Measurements from ENCODE around the gene DLGAP4.
"Not testable (repeated sequence)": the region's sequence is repeated elsewhere in the genome, so short reads cannot be mapped to it uniquely, and the experiment has no call there.

The DLGAP4 gene

GRCh38 chr20:36461600-36462439 is 155.7 kb downstream of the DLGAP4 start:
- Histone ChIP-seq H3K4me3 (peak overlapping the region; percentile 68 to 90 (median 80)), H3K27ac (peak overlapping the region; percentile 81 to 97 (median 92))

- Histone ChIP-seq H3K27ac (peak overlapping the region; percentile 81 to 97 (median 92)), H3K4me3 (peak overlapping the region; percentile 68 to 90 (median 80))
Measured at GRCh38 chr20:36462440-36463211, 156.5 kb downstream of the DLGAP4 start.

GRCh38 chr20:36463212-36464061 is 157.3 kb downstream of the DLGAP4 start:
- peak overlapping the region; percentile 68 to 90 (median 80) for H3K4me3 ChIP-seq
- peak overlapping the region in 20 of 21 experiments; percentile 4 to 97 (median 92) for H3K27ac ChIP-seq

DNA sequence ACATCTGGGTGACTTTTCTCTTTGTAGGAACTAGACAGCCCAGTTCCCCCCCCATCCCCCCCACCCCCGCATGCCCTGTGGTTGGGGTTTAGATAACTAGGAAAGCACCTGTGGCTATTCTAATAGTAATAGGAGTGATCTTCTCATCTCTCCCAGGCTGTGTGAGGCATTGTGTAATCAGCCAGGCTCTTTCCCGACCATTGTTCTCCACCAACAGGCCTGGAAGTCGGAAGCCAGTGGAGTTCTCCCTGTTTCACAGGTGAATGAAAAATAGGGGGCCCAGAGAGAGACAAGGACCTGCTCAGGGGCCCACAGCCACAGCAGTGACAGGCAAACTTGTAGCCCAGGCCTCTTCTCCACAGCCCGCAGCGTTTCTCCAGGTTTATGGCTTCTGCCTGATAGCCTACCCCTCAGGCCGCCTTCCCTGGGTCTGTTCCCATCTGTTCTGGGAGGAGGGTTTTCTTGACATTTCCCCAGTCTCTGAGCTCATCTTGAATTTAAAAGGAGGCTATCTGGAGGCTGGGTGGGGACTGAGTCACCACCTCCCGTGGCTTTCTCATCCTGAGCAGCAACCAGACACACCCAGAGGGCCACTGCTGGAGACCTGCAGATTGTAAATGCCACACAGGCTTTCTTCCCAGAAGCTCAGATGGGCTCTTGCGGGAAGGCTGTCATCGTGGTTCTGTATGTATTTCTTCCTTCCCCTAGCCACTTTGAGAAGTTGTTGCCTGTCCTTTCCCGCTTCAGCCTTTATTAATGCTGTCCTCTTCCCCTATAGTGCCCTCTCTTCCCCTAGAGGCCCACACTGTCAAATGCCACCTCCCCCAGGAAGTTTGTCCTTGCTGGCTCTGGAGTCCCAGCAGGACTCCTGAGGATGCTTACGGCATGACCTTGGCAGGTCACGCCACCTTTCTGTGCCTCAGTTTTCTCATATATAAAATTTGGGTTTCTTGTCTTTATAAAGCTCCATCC is 159.3 kb downstream of the DLGAP4 start:
- Histone ChIP-seq H3K4me3 (peak overlapping the region in 1 of 7 experiments; percentile 13), H3K27ac (peak overlapping the region in 20 of 21 experiments; percentile 29 to 97 (median 83))

DNA sequence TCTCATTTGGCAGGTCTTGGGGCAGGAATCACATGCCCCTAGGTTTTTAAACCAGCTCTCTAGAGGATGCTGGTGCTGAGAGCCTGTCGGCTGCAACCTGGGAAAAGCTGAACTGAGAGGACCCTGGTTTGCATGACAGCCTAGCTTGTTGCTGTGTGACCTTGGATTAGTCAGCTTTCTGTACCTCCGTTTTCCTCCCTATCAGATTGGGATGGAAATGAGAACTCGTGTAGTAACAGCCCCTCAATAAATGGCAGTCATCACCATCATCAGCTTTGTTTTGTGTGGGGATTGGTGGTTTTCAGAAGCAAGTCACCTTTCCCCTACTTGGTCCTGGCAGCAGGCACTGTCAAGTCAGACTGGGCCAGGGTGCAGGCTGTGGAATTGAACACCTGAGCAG is 159.9 kb downstream of the DLGAP4 start:
- Histone ChIP-seq H3K4me3 (no peak overlapping the region), H3K27ac (peak overlapping the region in 20 of 21 experiments; percentile 55 to 97 (median 83))

GRCh38 chr20:36467076-36467999 is 161.2 kb downstream of the DLGAP4 start:
- peak overlapping the region in 20 of 21 experiments; percentile 3 to 97 (median 83) for H3K27ac ChIP-seq

GRCh38 chr20:36468149-36469000 is 162.2 kb downstream of the DLGAP4 start:
- peak overlapping the region in 17 of 21 experiments; percentile 17 to 97 (median 86) for H3K27ac ChIP-seq
- no peak overlapping the region for H3K4me3 ChIP-seq

More at GRCh38 chr20:36467076-36467999, 161.2 kb downstream of the DLGAP4 start:
- no peak overlapping the region for H3K4me3 ChIP-seq

DNA sequence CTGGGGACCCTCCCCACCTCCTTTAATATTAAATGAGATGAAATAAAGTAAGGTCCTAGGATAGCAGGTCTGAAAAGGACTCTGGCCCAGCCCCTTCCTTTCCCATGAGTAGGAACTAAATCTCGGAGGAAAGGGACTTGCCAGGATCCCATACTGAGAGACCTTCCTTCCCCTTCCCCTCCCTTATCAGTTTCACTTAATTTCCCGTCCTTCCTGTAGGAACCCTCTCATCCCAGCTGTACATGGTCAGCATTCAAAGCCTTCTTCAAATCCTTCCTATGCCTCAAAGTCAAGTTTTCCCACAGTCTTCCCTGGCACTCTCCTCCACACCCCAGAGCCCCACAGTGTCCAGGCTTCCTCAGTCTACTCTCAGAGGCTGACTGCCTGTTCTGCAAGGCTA is 163.8 kb downstream of the DLGAP4 start:
- Histone ChIP-seq H3K4me3 (no peak overlapping the region), H3K27ac (peak overlapping the region in 3 of 21 experiments; percentile 6 to 57 (median 6))

DNA sequence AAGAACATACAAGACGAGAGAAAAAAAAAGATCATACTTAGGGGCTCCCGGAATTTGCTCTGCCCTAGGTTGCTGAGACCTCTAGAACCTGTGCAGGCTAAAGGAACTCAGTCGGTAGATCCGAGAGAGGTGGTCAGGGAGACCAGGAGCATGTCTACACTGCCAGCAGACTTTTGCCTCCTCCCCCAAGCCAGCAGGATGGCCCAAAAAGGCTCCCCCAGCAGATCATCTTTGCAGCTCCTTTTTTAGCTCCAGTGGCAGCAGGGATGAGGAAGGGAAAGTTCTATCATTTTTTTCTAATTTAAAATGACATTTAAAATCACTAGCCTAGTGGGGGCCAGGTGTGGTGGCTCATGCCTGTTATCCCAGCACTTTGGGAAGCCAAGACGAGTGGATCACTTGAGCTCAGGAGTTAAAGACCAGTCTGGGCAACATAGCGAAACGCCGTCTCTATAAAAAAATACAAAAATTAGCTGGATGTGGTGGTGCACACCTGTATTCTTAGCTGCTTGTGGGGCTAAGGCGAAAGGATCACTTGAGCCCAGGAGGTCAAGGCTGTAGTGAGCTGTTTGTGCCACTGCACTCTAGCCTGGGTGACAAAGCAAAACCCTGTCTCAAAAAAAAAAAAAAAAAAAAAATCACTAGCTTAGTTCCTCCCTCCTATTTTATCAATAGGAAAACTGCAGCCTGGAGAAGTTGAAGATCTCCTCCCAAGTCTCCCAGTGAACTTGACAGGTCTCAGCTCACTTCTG is 165.9 kb downstream of the DLGAP4 start:
- H3K27ac ChIP-seq: peak overlapping the region in 19 of 21 experiments; percentile 42 to 90 (median 80)
- H3K4me3 ChIP-seq: peak overlapping the region in 1 of 7 experiments; percentile 4

- peak overlapping the region in 19 of 21 experiments; percentile 42 to 90 (median 80) for H3K27ac ChIP-seq
- peak overlapping the region in 2 of 7 experiments; percentile 4 to 20 for H3K4me3 ChIP-seq
Measured at GRCh38 chr20:36472637-36473090, 166.5 kb downstream of the DLGAP4 start.

- Histone ChIP-seq H3K4me3 (peak overlapping the region in 1 of 7 experiments; percentile 20), H3K27ac (peak overlapping the region in 18 of 21 experiments; percentile 18 to 90 (median 80))
Measured at GRCh38 chr20:36473164-36473563, 167.0 kb downstream of the DLGAP4 start.

- peak overlapping the region in 13 of 21 experiments; percentile 4 to 90 (median 79) for H3K27ac ChIP-seq
- H3K4me3 ChIP-seq: no peak overlapping the region
Measured at GRCh38 chr20:36474563-36474962, 168.4 kb downstream of the DLGAP4 start.

DNA sequence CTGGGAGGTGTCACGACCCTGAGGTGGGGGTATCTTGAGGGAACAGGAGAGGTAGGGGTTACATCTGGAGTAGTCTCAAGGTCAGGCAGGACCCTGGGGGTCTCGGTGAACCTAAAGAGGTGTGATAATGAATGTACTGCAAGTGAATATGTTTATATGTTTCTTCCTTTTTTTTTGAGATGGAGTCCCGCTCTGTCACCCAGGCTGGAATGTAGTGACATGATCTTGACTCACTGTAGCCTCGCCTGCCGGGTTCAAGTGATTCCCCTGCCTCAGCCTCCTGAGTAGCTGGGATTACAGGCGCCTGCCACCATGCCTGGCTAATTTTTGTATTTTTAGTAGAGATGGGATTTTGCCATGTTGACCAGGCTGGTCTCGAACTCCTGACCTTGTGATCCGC is 168.9 kb downstream of the DLGAP4 start:
- H3K27ac ChIP-seq: peak overlapping the region in 11 of 21 experiments; percentile 15 to 90 (median 79)
- not testable (repeated sequence) for H3K4me3 ChIP-seq

DNA sequence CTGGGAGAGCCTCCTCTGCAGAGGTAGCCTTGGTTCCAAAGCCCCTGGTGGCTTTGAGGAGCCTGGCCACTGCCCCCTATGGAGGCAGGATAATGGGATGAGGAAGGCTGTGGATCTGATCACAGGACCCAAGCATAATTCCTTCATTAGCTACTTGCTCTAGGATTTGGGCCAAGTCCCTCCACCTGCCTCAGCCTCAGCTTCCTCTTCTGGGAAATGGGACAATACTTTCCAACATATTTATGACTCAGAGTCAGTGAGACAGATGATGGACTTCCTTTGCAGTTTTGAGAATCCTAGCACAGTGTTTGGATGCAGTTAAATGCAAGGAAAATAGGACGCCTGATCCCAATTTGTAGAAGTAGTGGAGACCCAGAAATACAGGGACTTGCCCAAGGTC is 171.3 kb downstream of the DLGAP4 start:
- Histone ChIP-seq H3K27ac (peak overlapping the region in 1 of 21 experiments; percentile 52), H3K4me3 (no peak overlapping the region)

- Histone ChIP-seq H3K4me3 (no peak overlapping the region), H3K27ac (peak overlapping the region in 1 of 21 experiments; percentile 57)
Measured at GRCh38 chr20:36478137-36478905, 172.2 kb downstream of the DLGAP4 start.
